Posterior cingulate gyrus (tissue), 11 donors: ENCODE data around the gene PTBP1.
"Not testable (repeated sequence)": the region's sequence is repeated elsewhere in the genome, so short reads cannot be mapped to it uniquely, and the experiment has no call there.

Experiments
- DNase-seq, 10 donors: peaks; one replicate each; pipeline versions ENCODE4 v3.0.0 to v3.0.0-alpha.2; 2020 to 2021; ENCODE audit warnings: mixed read lengths in 3 of 10
- intact Hi-C: fragments of 100-400 bp; cut with DNase I; formaldehyde crosslinking; loops from one replicate; pipeline ENCODE4 v1.15.1; 2023

Gene PTBP1

DNA sequence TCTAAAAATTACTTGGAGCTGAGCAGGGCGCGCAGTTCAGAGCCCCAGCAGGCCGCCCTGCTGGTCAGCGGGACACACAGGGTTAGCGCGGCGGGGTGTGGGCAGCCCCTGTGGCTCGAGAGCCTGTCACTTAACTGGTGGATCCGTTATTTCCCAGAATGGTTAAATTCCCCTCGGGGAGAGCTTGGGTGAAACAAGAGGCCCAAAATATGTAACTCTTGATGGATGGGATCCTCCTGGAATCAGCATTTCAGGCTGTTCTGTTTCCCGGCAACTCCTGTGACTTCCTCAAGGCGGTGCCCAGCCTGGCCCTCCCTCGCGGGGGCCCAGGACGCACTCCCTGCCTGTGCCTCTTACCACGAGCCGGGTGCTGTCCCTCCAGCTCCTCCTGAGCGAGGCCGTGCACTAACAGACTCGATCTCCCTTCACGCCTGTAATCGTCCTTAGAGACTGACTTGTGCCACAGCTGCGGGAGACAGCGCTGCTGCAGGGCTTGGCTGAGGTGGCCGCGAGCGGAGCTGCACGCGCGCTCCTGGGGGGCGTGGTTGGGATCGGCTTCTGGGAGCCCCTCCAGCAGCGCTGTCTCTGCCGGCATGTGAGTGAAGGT is 9.7 kb downstream of the PTBP1 start:
- intact Hi-C loops = no loop called here
- DNase-seq = peak in 1 of 10 donors; percentile 83

GRCh38 chr19:807627-808422 is 10.6 kb downstream of the PTBP1 start:
- DNase-seq = peak in 2 of 10 donors; percentile 71 to 82
- intact Hi-C loops = no loop called here

DNA sequence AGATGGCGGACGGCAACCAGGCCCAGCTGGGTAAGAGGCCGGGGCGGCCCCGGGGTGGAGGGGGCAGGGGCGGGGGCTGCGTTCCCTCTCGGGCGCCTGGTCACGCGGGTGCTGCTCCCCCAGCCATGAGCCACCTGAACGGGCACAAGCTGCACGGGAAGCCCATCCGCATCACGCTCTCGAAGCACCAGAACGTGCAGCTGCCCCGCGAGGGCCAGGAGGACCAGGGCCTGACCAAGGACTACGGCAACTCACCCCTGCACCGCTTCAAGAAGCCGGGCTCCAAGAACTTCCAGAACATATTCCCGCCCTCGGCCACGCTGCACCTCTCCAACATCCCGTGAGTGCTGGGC is 11.1 kb downstream of the PTBP1 start:
- DNase-seq = peak in 1 of 10 donors; percentile 69
- intact Hi-C loops = no loop called here

DNA sequence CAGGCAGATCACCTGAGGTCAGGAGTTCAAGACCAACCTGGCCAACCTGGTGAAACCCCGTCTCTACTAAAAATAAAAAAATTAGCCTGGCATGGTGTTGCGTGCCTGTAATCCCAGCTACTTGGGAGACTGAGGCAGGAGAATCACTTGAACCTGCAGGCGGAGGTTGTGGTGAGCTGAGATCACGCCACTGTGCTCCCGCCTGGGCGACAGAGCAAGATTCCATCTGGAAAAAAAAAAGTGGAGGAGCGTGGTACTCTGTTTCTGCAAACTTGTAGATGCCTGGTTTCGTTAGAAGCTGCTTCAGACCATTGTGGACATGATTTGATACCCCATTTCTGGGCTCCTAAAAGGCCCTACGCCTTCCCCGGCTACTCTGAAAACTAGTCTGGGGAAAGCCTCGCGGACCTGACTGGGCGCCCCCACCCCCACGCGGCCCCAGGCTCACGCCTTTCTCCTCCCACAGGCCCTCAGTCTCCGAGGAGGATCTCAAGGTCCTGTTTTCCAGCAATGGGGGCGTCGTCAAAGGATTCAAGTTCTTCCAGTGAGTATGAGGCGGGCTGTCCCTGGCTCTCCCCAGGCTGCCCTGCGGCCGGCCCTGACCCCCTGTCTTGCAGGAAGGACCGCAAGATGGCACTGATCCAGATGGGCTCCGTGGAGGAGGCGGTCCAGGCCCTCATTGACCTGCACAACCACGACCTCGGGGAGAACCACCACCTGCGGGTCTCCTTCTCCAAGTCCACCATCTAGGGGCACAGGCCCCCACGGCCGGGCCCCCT is 13.0 kb downstream of the PTBP1 start:
- peak in 1 of 10 donors; percentile 80 for DNase-seq
- intact Hi-C loops = no loop called here

- intact Hi-C loops = no loop called here
- DNase-seq = peak in 1 of 10 donors; percentile 83
Observed at GRCh38 chr19:810883-811489, 13.7 kb downstream of the PTBP1 start.

GRCh38 chr19:811506-812048 is 14.3 kb downstream of the PTBP1 start:
- intact Hi-C loops = no loop called here
- DNase-seq = no peak

GRCh38 chr19:812049-812746 is 14.9 kb downstream of the PTBP1 start:
- intact Hi-C loops = no loop called here
- DNase-seq = peak in 1 of 10 donors; percentile 81

- peak in 1 of 10 donors; percentile 82 for DNase-seq
- intact Hi-C loops = no loop called here
Observed at GRCh38 chr19:812747-813218, 15.5 kb downstream of the PTBP1 start.

DNA sequence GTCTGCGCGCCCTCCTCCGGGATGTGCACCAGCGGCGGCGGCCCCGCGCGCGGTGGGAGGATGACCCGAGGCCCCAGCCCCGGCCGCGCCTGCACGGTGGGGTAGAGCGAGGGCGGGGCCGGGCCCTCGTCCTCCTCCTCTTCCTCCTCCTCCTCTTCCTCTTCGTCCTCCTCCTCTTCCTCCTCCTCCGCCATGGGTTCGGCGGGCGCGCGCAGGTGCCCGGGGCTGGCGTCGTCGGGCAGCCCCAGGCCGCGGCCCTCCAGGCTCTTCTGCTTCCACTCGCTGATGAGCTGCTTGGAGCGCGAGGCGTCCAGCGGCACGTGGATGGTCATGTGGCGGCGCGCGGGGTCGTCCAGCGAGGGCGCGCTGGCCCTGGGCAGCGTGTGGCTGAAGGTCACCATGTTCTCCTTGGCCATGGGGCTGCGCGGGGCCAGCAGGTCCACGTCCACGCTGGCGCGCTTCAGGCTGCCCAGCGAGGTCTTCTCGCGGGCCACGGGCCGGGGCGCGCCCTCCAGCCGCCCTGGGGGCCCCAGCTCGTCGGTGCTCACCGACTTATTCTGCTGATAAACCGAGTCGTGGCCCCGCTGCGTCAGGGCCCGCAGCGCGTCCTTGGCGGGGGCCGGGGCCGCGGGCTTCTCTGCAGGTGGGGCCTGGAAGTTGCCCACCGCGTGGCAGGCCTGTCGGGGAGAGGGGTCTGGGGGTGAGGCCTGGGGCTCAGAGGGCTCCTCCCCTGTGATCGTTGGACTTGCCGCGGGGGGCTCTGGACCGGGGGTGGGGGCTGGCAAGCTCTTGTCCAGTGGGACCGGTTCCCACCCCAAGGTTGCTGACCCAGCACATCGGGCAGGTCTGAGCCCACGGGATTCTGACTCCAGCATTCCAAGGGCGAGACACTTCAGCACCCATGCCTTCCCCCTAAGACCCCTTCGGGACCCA is 16.2 kb downstream of the PTBP1 start:
- peak in 1 of 10 donors; percentile 86 for DNase-seq
- intact Hi-C loops = no loop called here

- peak in 1 of 10 donors; percentile 74 for DNase-seq
- intact Hi-C loops = no loop called here
Observed at GRCh38 chr19:814152-815078, 17.2 kb downstream of the PTBP1 start.

- intact Hi-C loops = no loop called here
Observed at GRCh38 chr19:815079-815774, 18.0 kb downstream of the PTBP1 start.

GRCh38 chr19:815775-816499 is 18.7 kb downstream of the PTBP1 start:
- no peak for DNase-seq
- intact Hi-C loops = no loop called here

More at GRCh38 chr19:815079-815774, 18.0 kb downstream of the PTBP1 start:
- no peak for DNase-seq

DNA sequence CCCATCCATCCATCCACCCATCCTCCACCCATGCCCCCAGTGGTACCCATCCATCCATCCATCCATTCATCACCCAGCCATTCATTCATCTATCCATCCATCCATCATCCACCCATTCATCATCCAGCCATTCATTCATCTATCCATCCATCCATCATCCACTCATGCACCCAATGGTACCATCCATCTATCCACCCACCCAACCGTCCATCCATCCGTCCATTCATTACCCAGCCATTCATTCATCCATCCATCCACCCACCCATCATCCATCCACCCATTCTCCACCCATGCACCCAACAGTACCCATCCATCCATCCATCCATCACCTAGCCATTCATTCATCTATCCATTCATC is 19.2 kb downstream of the PTBP1 start:
- no peak for DNase-seq
- intact Hi-C loops = no loop called here

- intact Hi-C loops, DNase-seq: not testable (repeated sequence)
Observed at GRCh38 chr19:820212-820611, 23.0 kb downstream of the PTBP1 start.

DNA sequence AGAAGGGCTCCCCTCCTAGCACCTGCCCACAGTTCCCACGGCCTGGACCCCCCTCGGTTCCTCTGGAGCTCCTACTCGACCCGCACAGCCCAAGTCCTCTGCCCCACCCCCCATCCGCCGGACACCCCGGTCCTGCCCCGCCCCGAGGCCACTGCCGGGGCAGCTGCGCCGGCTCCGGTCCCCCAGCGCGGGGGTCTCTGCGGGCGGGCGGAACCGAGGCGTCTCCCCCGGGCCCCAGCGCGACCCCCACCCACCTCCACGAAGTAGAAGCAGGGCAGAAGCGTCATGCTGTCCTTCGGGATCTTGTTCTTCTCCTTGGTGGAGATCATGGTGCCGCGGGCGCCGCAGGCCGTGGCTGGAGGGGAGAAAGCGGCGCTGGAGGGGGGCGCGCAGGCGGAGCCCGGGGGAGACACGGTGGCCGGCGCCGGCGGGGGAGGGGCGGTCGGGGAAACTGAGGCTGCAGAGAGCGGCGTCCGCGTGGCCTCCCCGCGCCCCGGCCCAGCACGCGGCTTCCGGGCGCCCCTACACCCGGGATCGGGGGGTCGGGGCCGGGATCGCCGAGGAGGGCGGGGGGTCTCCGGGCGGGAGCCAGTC is 24.1 kb downstream of the PTBP1 start:
- intact Hi-C loops = no loop called here
- DNase-seq = peak in 1 of 10 donors; percentile 85
